OCI-LY1 (cell line): ENCODE measurements around the gene MX1.

Source experiments
- CTCF ChIP-seq: fragments of 200-600 bp; sonication (generic), shearing (Covaris generic); IDR thresholded peaks from 2 replicates; pipeline ENCODE4 v1.5.1; 2017; ENCODE audit warnings: mild to moderate bottlenecking, antibody characterized with exemption, low read length, moderate library complexity, mixed read lengths
- EZH2 ChIP-seq: fragments of 200-600 bp; sonication (generic), shearing (Covaris generic); IDR thresholded peaks from 2 replicates; pipeline ENCODE4 v1.8.0; 2017; ENCODE audit warnings: borderline replicate concordance, mixed run types, mild to moderate bottlenecking, antibody characterized with exemption, low read length, moderate library complexity, mixed read lengths

GRCh38 chr21:41506611-41507520, 80.8 kb downstream of the MX1 start:
- no peak for TF ChIP-seq EZH2
- TF ChIP-seq CTCF: no peak
